Measurements from ENCODE around the gene ARHGEF17. TPM values are rescaled to one million over a fixed set of nuclear protein-coding genes. Genes with fewer than 3 reads are reported as not detected.

ARHGEF17 gene, protein sequence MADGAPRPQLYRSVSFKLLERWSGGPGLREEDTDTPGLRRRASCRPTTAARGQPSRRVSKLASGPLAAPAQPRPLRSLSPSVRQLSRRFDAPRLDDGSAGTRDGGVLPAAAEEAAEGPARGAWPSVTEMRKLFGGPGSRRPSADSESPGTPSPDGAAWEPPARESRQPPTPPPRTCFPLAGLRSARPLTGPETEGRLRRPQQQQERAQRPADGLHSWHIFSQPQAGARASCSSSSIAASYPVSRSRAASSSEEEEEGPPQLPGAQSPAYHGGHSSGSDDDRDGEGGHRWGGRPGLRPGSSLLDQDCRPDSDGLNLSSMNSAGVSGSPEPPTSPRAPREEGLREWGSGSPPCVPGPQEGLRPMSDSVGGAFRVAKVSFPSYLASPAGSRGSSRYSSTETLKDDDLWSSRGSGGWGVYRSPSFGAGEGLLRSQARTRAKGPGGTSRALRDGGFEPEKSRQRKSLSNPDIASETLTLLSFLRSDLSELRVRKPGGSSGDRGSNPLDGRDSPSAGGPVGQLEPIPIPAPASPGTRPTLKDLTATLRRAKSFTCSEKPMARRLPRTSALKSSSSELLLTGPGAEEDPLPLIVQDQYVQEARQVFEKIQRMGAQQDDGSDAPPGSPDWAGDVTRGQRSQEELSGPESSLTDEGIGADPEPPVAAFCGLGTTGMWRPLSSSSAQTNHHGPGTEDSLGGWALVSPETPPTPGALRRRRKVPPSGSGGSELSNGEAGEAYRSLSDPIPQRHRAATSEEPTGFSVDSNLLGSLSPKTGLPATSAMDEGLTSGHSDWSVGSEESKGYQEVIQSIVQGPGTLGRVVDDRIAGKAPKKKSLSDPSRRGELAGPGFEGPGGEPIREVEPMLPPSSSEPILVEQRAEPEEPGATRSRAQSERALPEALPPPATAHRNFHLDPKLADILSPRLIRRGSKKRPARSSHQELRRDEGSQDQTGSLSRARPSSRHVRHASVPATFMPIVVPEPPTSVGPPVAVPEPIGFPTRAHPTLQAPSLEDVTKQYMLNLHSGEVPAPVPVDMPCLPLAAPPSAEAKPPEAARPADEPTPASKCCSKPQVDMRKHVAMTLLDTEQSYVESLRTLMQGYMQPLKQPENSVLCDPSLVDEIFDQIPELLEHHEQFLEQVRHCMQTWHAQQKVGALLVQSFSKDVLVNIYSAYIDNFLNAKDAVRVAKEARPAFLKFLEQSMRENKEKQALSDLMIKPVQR (N-terminal part only)
- total RNA-seq, result 17.6 and 25.6 TPM in 2 replicates

DNA sequence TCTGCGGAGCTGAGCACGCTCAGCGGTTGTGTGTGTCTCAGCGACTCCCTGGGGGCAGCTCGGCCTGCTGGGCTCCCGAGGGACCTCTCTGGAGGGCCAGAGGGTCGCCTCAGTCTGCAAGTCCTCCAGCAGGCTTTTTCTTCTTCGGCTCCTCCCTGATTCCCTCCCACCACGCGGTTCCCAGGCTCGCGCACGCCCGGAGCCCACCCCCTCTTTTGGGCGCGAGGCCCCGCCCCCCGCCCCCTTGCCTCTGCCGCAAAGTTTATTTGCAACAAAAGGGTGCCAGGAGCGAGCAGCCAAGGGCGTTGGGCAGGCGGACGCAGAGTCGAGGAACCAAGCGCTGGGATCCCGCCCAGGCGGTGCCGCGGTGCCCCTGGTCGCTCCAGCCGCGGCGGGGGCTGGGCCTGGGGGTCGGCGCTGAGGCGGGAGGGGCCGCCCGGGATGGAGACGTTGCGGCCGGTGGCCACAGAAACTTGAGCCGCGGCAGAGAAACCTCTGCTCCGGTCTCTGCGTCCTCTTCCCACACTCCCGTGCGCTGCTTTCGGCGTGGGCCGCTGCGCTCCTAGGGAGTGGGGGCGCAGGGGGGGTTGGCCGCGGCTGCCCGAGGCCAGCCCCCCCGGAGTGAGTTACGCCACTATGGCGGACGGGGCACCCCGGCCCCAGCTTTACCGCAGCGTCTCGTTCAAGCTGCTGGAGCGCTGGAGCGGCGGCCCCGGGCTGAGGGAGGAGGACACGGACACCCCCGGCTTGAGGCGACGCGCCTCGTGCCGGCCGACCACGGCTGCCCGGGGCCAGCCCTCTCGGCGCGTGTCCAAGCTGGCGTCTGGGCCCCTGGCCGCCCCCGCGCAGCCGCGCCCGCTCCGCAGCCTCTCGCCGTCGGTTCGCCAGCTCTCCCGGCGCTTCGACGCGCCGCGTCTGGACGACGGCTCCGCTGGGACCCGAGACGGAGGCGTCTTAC, at the start of gene ARHGEF17:
TSS of gene ARHGEF17 (plus strand) at position 274 of the 958 bp plus-strand sequence. CDS start at position 637, 363 bp downstream.

DNA sequence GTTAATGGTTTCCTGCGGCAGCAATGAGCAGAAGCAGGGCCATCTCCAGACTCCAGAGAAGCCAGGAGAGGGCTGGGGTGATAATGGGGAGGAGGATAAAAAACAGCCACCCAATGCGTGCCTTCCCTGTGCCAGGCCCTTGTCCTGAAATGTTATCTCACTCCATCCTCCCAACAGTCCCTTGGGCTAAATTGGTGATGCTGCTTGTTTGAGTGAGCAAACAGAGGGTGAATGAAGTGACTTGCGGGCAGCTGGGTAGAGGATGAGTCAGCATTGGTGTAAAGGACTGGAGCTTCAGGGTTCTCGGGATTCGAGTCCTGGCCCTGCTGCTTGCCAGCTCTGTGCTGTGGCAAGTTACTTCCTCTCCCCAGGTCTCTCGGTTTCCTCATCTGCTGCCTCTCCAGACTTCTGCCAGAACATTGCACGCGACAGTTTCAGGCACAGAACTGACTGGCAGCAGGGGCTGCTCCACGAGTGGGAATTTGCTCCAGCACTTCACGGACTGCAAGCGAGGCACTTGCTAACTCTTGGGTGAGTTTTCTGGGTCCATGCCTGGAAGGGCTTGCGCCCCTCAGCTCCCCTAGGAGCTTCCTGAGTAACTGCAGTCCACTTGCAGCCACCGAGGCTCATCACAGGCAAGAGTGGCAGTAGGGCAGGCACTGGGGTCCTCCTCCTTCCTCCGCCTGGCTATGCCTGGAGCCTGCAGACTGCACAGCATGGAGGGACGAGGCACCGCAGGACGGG, 36.0 kb upstream of the ARHGEF17 start, which contains the start of gene P2RY6:
TSS of gene P2RY6 (plus strand) at position 403 of the 744 bp plus-strand sequence. CDS start 24,181 bp downstream, outside the sequence.

DNA sequence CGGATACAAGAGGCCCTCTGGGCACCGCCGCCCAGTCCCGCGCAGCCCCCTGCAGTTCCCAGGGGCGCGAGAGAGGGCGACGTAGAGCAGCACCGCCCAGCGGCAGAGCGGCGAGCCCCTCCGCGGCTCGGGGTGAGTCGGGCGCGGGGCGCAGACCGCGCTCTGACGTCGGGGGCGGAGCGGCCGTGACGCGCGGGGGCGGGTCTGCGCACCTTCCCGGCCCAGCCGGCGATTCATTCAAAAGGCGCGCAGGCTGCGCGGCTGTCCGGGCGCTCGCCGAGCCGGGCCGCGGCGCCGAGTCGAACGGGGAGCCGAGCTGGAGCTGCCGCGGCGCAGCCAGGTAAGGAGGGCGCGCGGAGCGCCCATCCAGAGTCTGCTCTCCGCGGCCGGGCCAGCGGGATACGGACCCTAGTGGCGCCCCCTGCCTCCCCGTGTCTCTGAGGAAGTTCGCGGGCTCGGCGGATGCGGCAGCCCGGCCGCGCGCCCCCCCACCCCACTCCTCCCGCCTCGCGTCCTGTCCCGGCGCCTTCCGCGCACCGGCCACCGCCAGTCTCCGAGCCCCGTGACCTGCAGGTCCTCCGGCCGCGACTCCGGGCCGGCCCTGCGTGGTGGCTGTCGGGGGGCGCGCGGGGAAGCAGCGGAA, 68.2 kb downstream of the ARHGEF17 start, which contains the start of gene RELT:
TSS of gene RELT (plus strand) at position 240 of the 643 bp plus-strand sequence. CDS start 12,738 bp downstream, outside the sequence.

Other genes starting within 250 kb of the ARHGEF17 start
- gene FCHSD2, start 166.0 kb upstream of the ARHGEF17 start, total RNA-seq, result 10.2 and 13.4 TPM in 2 replicates
- gene P2RY2, start 90.0 kb upstream of the ARHGEF17 start, total RNA-seq, result not detected in 2 replicates
- gene P2RY6, start 35.9 kb upstream of the ARHGEF17 start, total RNA-seq, result 0.68 TPM in 1 of 2 replicates, not detected in the other
- 1.00 and 1.3 TPM in 2 replicates for gene RELT, start 68.1 kb downstream of the ARHGEF17 start, total RNA-seq